Fibroblast of pulmonary artery (primary cell): Measurements from ENCODE around the gene ADM2.

Source experiments
- DNase-seq: peaks from one replicate; pipeline ENCODE4 v3.0.0-alpha.2; 2010; ENCODE audit warnings: low read depth
- H3K4me3 ChIP-seq: replicated peaks from 2 replicates; pipeline ENCODE4 v1.5.1; 2011; ENCODE audit warnings: low read depth, mild to moderate bottlenecking, control low read depth, low read length, moderate library complexity
- CTCF ChIP-seq: IDR thresholded peaks from 2 replicates; pipeline ENCODE4 v1.5.1; 2011; ENCODE audit warnings: mild to moderate bottlenecking, control low read depth, low read length, inconsistent platforms; ENCODE audit errors: missing control alignments

Gene ADM2

GRCh38 chr22:50504369-50505211 lies 23.2 kb downstream of the ADM2 start:
- no peak for TF ChIP-seq CTCF
- no peak overlapping the region for H3K4me3 ChIP-seq
- DNase-seq = no peak

GRCh38 chr22:50505276-50505775 lies 24.0 kb downstream of the ADM2 start:
- H3K4me3 ChIP-seq = no peak overlapping the region
- TF ChIP-seq CTCF = no peak
- DNase-seq = no peak

- H3K4me3 ChIP-seq = peak overlapping the region; percentile 96
- TF ChIP-seq CTCF = no peak
- DNase-seq = no peak
Measured at GRCh38 chr22:50505776-50506610, 24.6 kb downstream of the ADM2 start.

GRCh38 chr22:50506611-50507420 lies 25.5 kb downstream of the ADM2 start:
- peak overlapping the region; percentile 96 for H3K4me3 ChIP-seq
- no peak for TF ChIP-seq CTCF
- no peak for DNase-seq

GRCh38 chr22:50507421-50507990 lies 26.2 kb downstream of the ADM2 start, which contains the start of gene LMF2:
TSS of gene LMF2 (minus strand) at chr22:50507702. CDS start at chr22:50507675, 27 bp downstream.
- TF ChIP-seq CTCF = no peak
- DNase-seq = no peak
- H3K4me3 ChIP-seq = peak within 1 kb of the TSS; percentile 96
